Mucosa of descending colon (tissue), 3 donors: Measurements from ENCODE around the gene ACADVL. TPM values are rescaled to one million over a fixed set of nuclear protein-coding genes. Genes with fewer than 3 reads are reported as not detected.
A peak's percentile ranks its signal among the peaks of the same experiment; 100 is the strongest.

Experiments
- ATAC-seq: fragments of 200-7000 bp; cut with Tn5 transposase; one replicate; pipeline ENCODE4 v1.9.1; 2020; ENCODE audit warnings: mild to moderate bottlenecking, moderate library complexity
- DNase-seq, 3 donors: peaks; one replicate each; pipeline ENCODE4 v3.0.0-alpha.2; 2020
- H3K36me3 ChIP-seq: fragments of 200-600 bp; one replicate; pipeline ENCODE4 v1.8.0; 2021; ENCODE audit warnings: low read depth, mild to moderate bottlenecking
- H3K4me1 ChIP-seq: fragments of 200-600 bp; one replicate; pipeline ENCODE4 v1.8.0; 2021; ENCODE audit warnings: low read depth, mild to moderate bottlenecking
- H3K4me3 ChIP-seq: fragments of 200-600 bp; one replicate; pipeline ENCODE4 v1.8.0; 2021; ENCODE audit warnings: mild to moderate bottlenecking
- H3K9me3 ChIP-seq: fragments of 200-600 bp; one replicate; pipeline ENCODE4 v1.8.0; 2021; ENCODE audit warnings: mild to moderate bottlenecking
- CTCF ChIP-seq: fragments of 200-600 bp; IDR thresholded peaks from one replicate; pipeline ENCODE4 v1.8.0; 2022; ENCODE audit warnings: antibody characterized with exemption, mild to moderate bottlenecking
- intact Hi-C, 2 donors: fragments of 100-400 bp; cut with DNase I in 1 of 2; cut with micrococcal nuclease in 1 of 2; formaldehyde crosslinking; loops; one replicate each; pipeline versions ENCODE4 v1.11.0 to v1.11.1; 2022; cut with DNase I, micrococcal nuclease
- total RNA-seq, 3 donors: library from RNA; stranded (reverse); fragmentation: NEBNext Ultra II Directional in 2 of 3; extraction: Animal tissue kit (Norgen Biotek cat#: 25700) in 2 of 3; gene quantifications; one replicate each; pipeline versions ENCODE4 v1.2.1 to v1.2.4, GENCODE V29; 2021 to 2023
- donor health status: DM: no; HTN: no; CAD: no; lungs with moderate emphysema.
- donor health status: DM: no; HTN: no; CAD: no.
- donor health status: DM: no; HTN: yes; CAD: no.

The ACADVL gene
- total RNA-seq, 3 donors from 2014 or later, result 729 to 1,007 (median 804) TPM

- Histone ChIP-seq H3K36me3 (no peaks in the 10 kb centered on the region), H3K4me1 (peaks cover 35% of the 10 kb centered on the region), H3K9me3 (no peaks in the 10 kb centered on the region), H3K4me3 (peak overlapping the region; percentile 6)
- DNase-seq, result peak; percentile 99
- peak; percentile 93 for ATAC-seq
- TF ChIP-seq CTCF, result peak; percentile 31
- intact Hi-C loops, result no loop called here
Measured at GRCh38 chr17:7214300-7215135, 5.2 kb upstream of the ACADVL start.

GRCh38 chr17:7215136-7215638, 4.6 kb upstream of the ACADVL start:
- DNase-seq (no peak), ATAC-seq (no peak)
- TF ChIP-seq CTCF, result no peak
- Histone ChIP-seq H3K9me3 (no peaks in the 10 kb centered on the region), H3K4me1 (peaks cover 36% of the 10 kb centered on the region), H3K36me3 (no peaks in the 10 kb centered on the region), H3K4me3 (no peak overlapping the region)
- intact Hi-C loops, result no loop called here

GRCh38 chr17:7215652-7216180, 4.0 kb upstream of the ACADVL start:
- intact Hi-C loops, result no loop called here
- DNase-seq (peak in 1 of 3 donors; percentile 37), ATAC-seq (no peak)
- no peak overlapping the region for H3K4me3 ChIP-seq
- no peaks in the 10 kb centered on the region for H3K9me3 ChIP-seq
- no peaks in the 10 kb centered on the region for H3K36me3 ChIP-seq
- H3K4me1 ChIP-seq, result peaks cover 42% of the 10 kb centered on the region
- TF ChIP-seq CTCF, result no peak

- ATAC-seq, result no peak
- no peak for TF ChIP-seq CTCF
- Histone ChIP-seq H3K4me3 (no peak overlapping the region), H3K4me1 (peaks cover 49% of the 10 kb centered on the region), H3K9me3 (no peaks in the 10 kb centered on the region), H3K36me3 (no peaks in the 10 kb centered on the region)
- intact Hi-C loops, result no loop called here
- DNase-seq, result peak in 1 of 3 donors; percentile 35
Measured at GRCh38 chr17:7216242-7217112, 3.3 kb upstream of the ACADVL start.

GRCh38 chr17:7217113-7217987, 2.4 kb upstream of the ACADVL start:
- intact Hi-C loops, result no loop called here
- ATAC-seq (no peak), DNase-seq (peak in 1 of 3 donors; percentile 51)
- no peaks in the 10 kb centered on the region for H3K9me3 ChIP-seq
- no peak overlapping the region for H3K4me3 ChIP-seq
- peaks cover 52% of the 10 kb centered on the region for H3K4me1 ChIP-seq
- H3K36me3 ChIP-seq, result no peaks in the 10 kb centered on the region
- no peak for TF ChIP-seq CTCF
